K562 (cell line): ENCODE data around the gene SBK3. TPM values are rescaled to one million over a fixed set of nuclear protein-coding genes. Genes with fewer than 3 reads are reported as not detected.
A peak's percentile ranks its signal among the peaks of the same experiment; 100 is the strongest.

Experiments
- ATAC-seq: fragments of 200-7000 bp; cut with Tn5 transposase; 3 replicates; pipeline ENCODE4 v1.9.1; 2020; ENCODE audit warnings: moderate library complexity
- BruUV-seq: library from RNA; stranded (reverse); fragments of 400-500 nt; replicated peaks from 2 replicates; lab custom pipeline; 2021; lab: Mats Ljungman, UMichigan
- CTCF ChIA-PET: fragments of 300-600 bp; formaldehyde crosslinking; extraction: SDS; loops from one replicate; lab custom pipeline; 2021; ENCODE audit warnings: low intra/inter-chr PET ratio; lab: Yijun Ruan, JAX
- POLR2A ChIA-PET: fragments of 300-600, 350-650 bp; sonication (Branson Sonifier 250); formaldehyde crosslinking; extraction: SDS; loops from one replicate; lab custom pipeline; 2021; ENCODE audit warnings: antibody characterized with exemption, inconsistent platforms; lab: Yijun Ruan, JAX
- DNase-seq, 4 experiments: peaks; one replicate each; pipeline versions ENCODE4 v3.0.0 to v3.0.0-alpha.2; 2011 to 2018; ENCODE audit warnings: low spot score in 3 of 4, mixed read lengths in 3 of 4; ENCODE audit errors: extremely low read depth in 1 of 4
- FAIRE-seq: peaks from 2 replicates; lab custom pipeline; 2011; peaks lifted over from hg19 to GRCh38; lab: Jason Lieb, UNC
- H2AFZ ChIP-seq: 2 replicates; pipeline ENCODE4 v1.6.0; 2011; ENCODE audit warnings: low read depth, low read length, control low read depth, inconsistent platforms
- H3K27ac ChIP-seq: fragments of 200-600 bp; 3 replicates; pipeline ENCODE4 v1.8.0; 2011; ENCODE audit warnings: low read depth, mild to moderate bottlenecking, control low read depth, inconsistent platforms, low read length, moderate library complexity, mixed read lengths; ENCODE audit errors: extremely low read depth
- H3K27me3 ChIP-seq, 2 experiments: fragments of 300-600 bp in 1 of 2; 2 replicates in 1 of 2; 3 replicates in 1 of 2; pipeline versions ENCODE4 v1.6.0 to v1.8.0; 2011; ENCODE audit warnings: inconsistent platforms in 2 of 2, low read length in 2 of 2, mild to moderate bottlenecking in 1 of 2, mixed read lengths in 1 of 2, moderate library complexity in 1 of 2; ENCODE audit not compliant: control insufficient read depth in 2 of 2, insufficient read depth in 2 of 2
- H3K36me3 ChIP-seq: fragments of 300-600 bp; 3 replicates; pipeline ENCODE4 v1.8.0; 2011; ENCODE audit warnings: mild to moderate bottlenecking, low read length, inconsistent platforms; ENCODE audit not compliant: control insufficient read depth, insufficient read depth
- H3K4me1 ChIP-seq, 2 experiments: fragments of 200-600 bp in 1 of 2; replicated peaks in 1 of 2; 2 replicates in 1 of 2; 3 replicates in 1 of 2; pipeline versions ENCODE4 v1.5.1 to v1.8.0; 2011; ENCODE audit warnings: inconsistent platforms in 2 of 2, low read length in 2 of 2, mild to moderate bottlenecking in 1 of 2, mixed read lengths in 1 of 2, moderate library complexity in 1 of 2; ENCODE audit not compliant: control insufficient read depth in 2 of 2, insufficient read depth in 2 of 2
- H3K4me2 ChIP-seq: 2 replicates; pipeline ENCODE4 v1.6.1; 2011; ENCODE audit warnings: low read length, control low read depth, inconsistent platforms, mixed read lengths; ENCODE audit not compliant: insufficient read depth
- H3K4me3 ChIP-seq: fragments of 200-600 bp; sonication (generic), shearing (Covaris generic); 2 replicates; pipeline ENCODE4 v1.5.1; 2016; ENCODE audit warnings: control low read depth, inconsistent platforms
- H3K79me2 ChIP-seq: fragments of 200-600 bp; 3 replicates; pipeline ENCODE4 v1.8.0; 2011; ENCODE audit warnings: low read length, inconsistent platforms; ENCODE audit not compliant: control insufficient read depth, insufficient read depth
- H3K9ac ChIP-seq, 2 experiments: 2 replicates each; pipeline versions ENCODE4 v1.6.0 to v1.6.1; 2011; ENCODE audit warnings: low read depth in 2 of 2, low read length in 2 of 2, control low read depth in 1 of 2, inconsistent platforms in 1 of 2, mild to moderate bottlenecking in 1 of 2, mixed read lengths in 1 of 2; ENCODE audit not compliant: insufficient read depth in 1 of 2
- H3K9me1 ChIP-seq: one replicate; pipeline ENCODE4 v1.6.0; 2011; ENCODE audit warnings: inconsistent platforms, mild to moderate bottlenecking, low read length, moderate library complexity; ENCODE audit not compliant: control insufficient read depth, insufficient read depth
- H3K9me3 ChIP-seq: replicated peaks from 2 replicates; pipeline ENCODE4 v1.5.1; 2011; ENCODE audit warnings: low read depth, low read length, inconsistent platforms; ENCODE audit not compliant: control insufficient read depth, insufficient read depth
- H4K20me1 ChIP-seq: replicated peaks from 2 replicates; pipeline ENCODE4 v1.6.1; 2011; ENCODE audit warnings: low read length, inconsistent platforms, mixed read lengths; ENCODE audit not compliant: control insufficient read depth, insufficient read depth
- CGGBP1 ChIP-seq: fragments of 250-450 bp; sonication (Bioruptor Pico); IDR thresholded peaks from 2 replicates; pipeline ENCODE4 v1.9.0; 2021; ENCODE audit warnings: mild to moderate bottlenecking
- EGR1 ChIP-seq: fragments of 450-650 bp; conservative IDR thresholded peaks from 2 replicates; pipeline ENCODE4 v1.6.1; 2017; ENCODE audit warnings: mild to moderate bottlenecking
- PKNOX1 ChIP-seq: fragments of 450-650 bp; IDR thresholded peaks from 2 replicates; pipeline ENCODE4 v1.6.1; 2016
- RAD51 ChIP-seq: fragments of 450-650 bp; IDR thresholded peaks from 2 replicates; pipeline ENCODE4 v1.7.1; 2016; ENCODE audit warnings: low read depth, mild to moderate bottlenecking, borderline replicate concordance
- TFE3 ChIP-seq: fragments of 450-650 bp; formaldehyde crosslinking; IDR thresholded peaks from 2 replicates; pipeline ENCODE4 v1.4.0; 2020; ENCODE audit warnings: mild to moderate bottlenecking, mixed read lengths
- VEZF1 ChIP-seq: fragments of 200-800 bp; sonication (Bioruptor generic); IDR thresholded peaks from 2 replicates; pipeline ENCODE4 v1.6.1; 2017; ENCODE audit warnings: missing genetic modification characterization, missing compliant biosample characterization
- ZBTB5 ChIP-seq: fragments of 450-650 bp; IDR thresholded peaks from 2 replicates; pipeline ENCODE4 v1.6.1; 2017; ENCODE audit warnings: antibody characterized with exemption
- ZEB2 ChIP-seq: fragments of 450-650 bp; IDR thresholded peaks from 2 replicates; pipeline ENCODE4 v1.6.1; 2016
- WGBS: fragments of 100-300 bp; shearing (Covaris generic); methylation state at CpG from one replicate; pipeline ENCODE4 v1.1.6; 2016; ENCODE audit warnings: low coverage, mixed read lengths; ENCODE audit not compliant: insufficient coverage; ENCODE audit errors: missing lambda C conversion rate; 5-methylcytosine and 5-hydroxymethylcytosine counted together
- in situ Hi-C: fragments of 300-500 bp; cut with MboI; formaldehyde crosslinking; loops from 4 replicates; pipeline ENCODE4 v1.15.0; 2018; ENCODE audit warnings: inconsistent platforms, mixed read lengths
- intact Hi-C: fragments of 100-400 bp; cut with micrococcal nuclease; formaldehyde crosslinking; loops from 2 replicates; pipeline ENCODE4 v1.14.2; 2022
- polyA plus RNA-seq, 8 experiments: library from polyadenylated mRNA; depleted of rRNA in 4 of 8; stranded (reverse) in 5 of 8; unstranded in 3 of 8; fragments of >200 nt; fragmentation: Nextera tagmentation in 2 of 8; fragmentation: Illumina TruSeq in 1 of 8; extraction: Ambion mirVana in 2 of 8; extraction: Trizol in 1 of 8; gene quantifications; 2 replicates each; pipeline versions ENCODE4 v1.2.1 to v1.2.3, GENCODE V29; 2011 to 2014; ENCODE audit warnings: inconsistent platforms in 1 of 8, missing spikeins in 1 of 8
- total RNA-seq, 7 experiments: library from RNA; depleted of rRNA in 6 of 7; stranded (reverse); fragments of >200 nt in 6 of 7; fragmentation: Illumina TruSeq in 2 of 7; extraction: Trizol in 2 of 7; gene quantifications; 2 replicates each; pipeline versions ENCODE4 v1.2.1 to v1.2.3, GENCODE V29; 2011 to 2021; ENCODE audit warnings: low replicate concordance in 1 of 7

SBK3 gene
- total and polyA plus RNA-seq, 9 of the 15 experiments (the other 6 are each of a cell fraction or from before 2014, with no cell fraction given), result 0.11 to 0.43 (median 0.13) TPM; not detected in 6

GRCh38 chr19:55586976-55587668 lies 41.8 kb upstream of the SBK3 start (continued):
- TF ChIP-seq CGGBP1 (CRISPR knock-in tag) (no peak), EGR1 (peak; percentile 59)

GRCh38 chr19:55585658-55586339 lies 40.5 kb upstream of the SBK3 start:
- no TSS peak for BruUV-seq
- Histone ChIP-seq H3K79me2 (no peaks in the 10 kb centered on the region), H3K4me2 (no peak overlapping the region), H3K4me3 (no peak overlapping the region), H3K9me3 (no peaks in the 10 kb centered on the region), H4K20me1 (0 out of 2 replicates have a peak, but pooled peaks cover 6% of the 10 kb centered on the region), H3K36me3 (no peaks in the 10 kb centered on the region), H3K9me1 (no peaks in the 10 kb centered on the region), H3K9ac (no peak overlapping the region; a peak in 1 of 4 replicates), H3K27me3 (peaks cover 8 to 12% of the 10 kb centered on the region in 2 experiments; a peak in 4 of 5 replicates), H3K4me1 (peaks cover 13 to 32% of the 10 kb centered on the region in 2 experiments; a peak in 3 of 5 replicates), H2AFZ (0 out of 2 replicates have a peak overlapping the region, but pooled peaks have one; percentile 28), H3K27ac (no peak overlapping the region)
- DNase-seq (peak in 2 of 4 experiments; percentile 50 to 52), ATAC-seq (no peak), FAIRE-seq (no peak)
- WGBS, result 28% methylated on average over 30 of the region's 36 CpGs
- intact Hi-C loops, result no loop called here
- in situ Hi-C loops, result no loop called here
- ChIA-PET POLR2A (no interaction called here), CTCF (no interaction called here)
- peak; percentile 56 for TF ChIP-seq VEZF1 (CRISPR knock-in tag)
- peak; percentile 54 for TF ChIP-seq TFE3 (CRISPR knock-in tag)
- 0 out of 2 replicates have a peak, but pooled peaks have one; percentile 30 for TF ChIP-seq RAD51
- TF ChIP-seq ZEB2, result no peak
- TF ChIP-seq ZBTB5, result no peak
- peak; percentile 82 for TF ChIP-seq PKNOX1
